Tibial nerve (tissue), 3 donors: ENCODE data around the gene ZBTB39.

Experiments used
- POLR2A ChIP-seq, 2 donors: fragments of 450-650 bp; IDR thresholded peaks; one replicate each; pipeline ENCODE4 v1.6.1; 2017; ENCODE audit warnings: antibody characterized with exemption in 2 of 2, mild to moderate bottlenecking in 2 of 2, moderate library complexity in 2 of 2
- TF ChIP-seq, protein P1 (sequence below), 5 experiments: fragments of 200-600 bp in 3 of 5; fragments of 450-650 bp in 2 of 5; sonication (generic) in 3 of 5; IDR thresholded peaks; one replicate each; pipeline ENCODE4 v1.5.1; 2016 to 2019; ENCODE audit warnings: antibody characterized with exemption in 5 of 5, mild to moderate bottlenecking in 3 of 5, moderate library complexity in 2 of 5

DNA sequence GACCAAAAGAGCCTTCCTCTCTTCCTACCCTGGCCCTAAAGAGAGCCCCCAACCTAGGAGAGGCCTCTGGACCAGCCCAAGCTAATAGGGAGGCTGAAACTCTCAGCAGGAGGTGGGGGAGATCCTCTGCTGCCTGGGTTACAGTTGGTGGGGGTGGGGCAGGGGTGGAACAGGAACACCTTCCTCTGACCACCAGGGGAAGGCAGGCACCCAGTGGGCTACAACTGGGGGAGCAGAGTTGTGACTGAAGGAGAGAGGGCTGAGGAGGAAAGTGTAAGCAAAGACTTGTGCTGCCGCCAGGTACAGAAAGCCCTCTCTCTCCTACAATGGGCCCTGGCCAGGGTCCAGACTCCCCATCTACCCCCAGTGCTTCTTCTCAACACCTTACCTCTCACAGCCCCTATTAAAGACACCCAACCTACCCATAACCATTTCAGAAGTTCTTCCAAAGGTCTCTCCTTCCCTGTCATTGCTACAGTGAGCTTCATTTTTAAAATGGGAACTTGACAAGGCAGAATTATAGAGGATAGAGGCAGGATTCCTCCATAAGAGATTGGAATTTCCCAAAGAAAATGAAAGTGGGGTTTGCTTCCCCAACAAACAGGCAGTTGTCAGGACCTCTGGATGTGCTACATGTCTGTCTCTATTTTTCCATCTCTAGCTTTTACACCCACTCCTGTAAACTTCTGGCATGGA is 42.2 kb upstream of the ZBTB39 start:
- no peak for TF ChIP-seq POLR2A (IDR thresholded peaks at IDR 0.05)
- TF ChIP-seq, protein P1, sequence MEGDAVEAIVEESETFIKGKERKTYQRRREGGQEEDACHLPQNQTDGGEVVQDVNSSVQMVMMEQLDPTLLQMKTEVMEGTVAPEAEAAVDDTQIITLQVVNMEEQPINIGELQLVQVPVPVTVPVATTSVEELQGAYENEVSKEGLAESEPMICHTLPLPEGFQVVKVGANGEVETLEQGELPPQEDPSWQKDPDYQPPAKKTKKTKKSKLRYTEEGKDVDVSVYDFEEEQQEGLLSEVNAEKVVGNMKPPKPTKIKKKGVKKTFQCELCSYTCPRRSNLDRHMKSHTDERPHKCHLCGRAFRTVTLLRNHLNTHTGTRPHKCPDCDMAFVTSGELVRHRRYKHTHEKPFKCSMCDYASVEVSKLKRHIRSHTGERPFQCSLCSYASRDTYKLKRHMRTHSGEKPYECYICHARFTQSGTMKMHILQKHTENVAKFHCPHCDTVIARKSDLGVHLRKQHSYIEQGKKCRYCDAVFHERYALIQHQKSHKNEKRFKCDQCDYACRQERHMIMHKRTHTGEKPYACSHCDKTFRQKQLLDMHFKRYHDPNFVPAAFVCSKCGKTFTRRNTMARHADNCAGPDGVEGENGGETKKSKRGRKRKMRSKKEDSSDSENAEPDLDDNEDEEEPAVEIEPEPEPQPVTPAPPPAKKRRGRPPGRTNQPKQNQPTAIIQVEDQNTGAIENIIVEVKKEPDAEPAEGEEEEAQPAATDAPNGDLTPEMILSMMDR (IDR thresholded peaks at IDR 0.05), result no peak
